Testis (tissue), 3 donors: Measurements from ENCODE around the gene CLMN. TPM values are rescaled to one million over a fixed set of nuclear protein-coding genes. Genes with fewer than 3 reads are reported as not detected.
A peak's percentile ranks its signal among the peaks of the same experiment; 100 is the strongest.

ENCODE experiments used
- DNase-seq: peaks from one replicate; pipeline ENCODE4 v3.0.0-alpha.2; 2019
- H3K27ac ChIP-seq, 2 donors: fragments of 200-600 bp; sonication (generic); one replicate each; pipeline ENCODE4 v1.5.1; 2019
- H3K27me3 ChIP-seq: fragments of 200-600 bp; sonication (generic); one replicate; pipeline ENCODE4 v1.5.1; 2019
- H3K36me3 ChIP-seq: fragments of 200-600 bp; sonication (generic); one replicate; pipeline ENCODE4 v1.5.1; 2017; ENCODE audit warnings: low read depth; ENCODE audit errors: missing control alignments
- H3K4me1 ChIP-seq: fragments of 200-600 bp; sonication (generic); one replicate; pipeline ENCODE4 v1.5.1; 2019
- H3K4me3 ChIP-seq, 2 donors: fragments of 200-600 bp; sonication (generic); one replicate each; pipeline ENCODE4 v1.5.1; 2017 to 2019
- H3K9me3 ChIP-seq: fragments of 200-600 bp; sonication (generic); one replicate; pipeline ENCODE4 v1.5.1; 2017
- POLR2A ChIP-seq: fragments of 450-650 bp; IDR thresholded peaks from one replicate; pipeline ENCODE4 v1.6.1; 2017; ENCODE audit warnings: antibody characterized with exemption, mild to moderate bottlenecking, moderate library complexity
- WGBS, 2 donors: methylation state at CpG; one replicate each; pipeline ENCODE4 v1.1.5; 2018; 5-methylcytosine and 5-hydroxymethylcytosine counted together
- intact Hi-C: fragments of 100-400 bp; cut with DNase I; formaldehyde crosslinking; loops from one replicate; pipeline ENCODE4 v1.15.1; 2023; ENCODE audit warnings: low total_unique reads
- polyA plus RNA-seq: library from polyadenylated mRNA; stranded (reverse); fragments of 350-450 nt; fragmentation: Illumina TruSeq; extraction: RNeasy Lipid Tissue Mini Kit (QIAGEN cat#74804); gene quantifications from one replicate; pipeline ENCODE4 v1.2.3, GENCODE V29; 2014; ENCODE audit warnings: low read depth, low replicate concordance; ENCODE audit not compliant: insufficient read depth
- total RNA-seq, 2 donors: library from RNA; depleted of rRNA; stranded (reverse); fragments of >200 nt; gene quantifications; one replicate each; pipeline ENCODE4 v1.2.3, GENCODE V29; 2016
- TF ChIP-seq, protein P1 (sequence below), 3 experiments: fragments of 450-650 bp in 2 of 3; fragments of 200-600 bp in 1 of 3; sonication (generic) in 1 of 3; IDR thresholded peaks; one replicate each; pipeline ENCODE4 v1.5.1; 2016 to 2019; ENCODE audit warnings: antibody characterized with exemption in 3 of 3, mild to moderate bottlenecking in 2 of 3, moderate library complexity in 1 of 3

CLMN gene
- total and polyA plus RNA-seq, 3 donors from 2014 or later, result 35.9 to 134 (median 68.0) TPM

DNA sequence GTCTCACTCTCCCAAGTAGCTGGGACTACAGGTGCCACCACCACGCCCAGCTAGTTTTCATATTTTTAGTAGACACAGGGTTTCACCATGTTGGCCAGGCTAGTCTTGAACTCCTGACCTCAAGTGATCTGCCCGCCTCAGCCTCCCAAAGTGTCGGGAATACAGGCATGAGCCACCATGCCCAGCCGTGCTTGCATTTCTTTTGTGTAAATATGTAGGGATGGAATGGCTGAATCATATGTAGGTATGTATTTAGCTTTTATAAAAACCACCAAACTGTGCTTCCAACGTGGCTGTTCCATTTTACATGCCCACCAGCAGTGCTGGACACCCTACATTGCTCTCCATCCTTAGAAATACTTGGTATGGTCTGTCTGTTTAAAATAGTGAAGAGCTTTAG is 32.8 kb upstream of the CLMN start:
- Histone ChIP-seq H3K4me1 (no peaks in the 10 kb centered on the region), H3K36me3 (no peaks in the 10 kb centered on the region), H3K4me3 (no peak overlapping the region), H3K27me3 (no peaks in the 10 kb centered on the region), H3K27ac (no peak overlapping the region), H3K9me3 (no peaks in the 10 kb centered on the region)
- intact Hi-C loops, result no loop called here
- DNase-seq, result peak; percentile 6
- TF ChIP-seq, protein P1, sequence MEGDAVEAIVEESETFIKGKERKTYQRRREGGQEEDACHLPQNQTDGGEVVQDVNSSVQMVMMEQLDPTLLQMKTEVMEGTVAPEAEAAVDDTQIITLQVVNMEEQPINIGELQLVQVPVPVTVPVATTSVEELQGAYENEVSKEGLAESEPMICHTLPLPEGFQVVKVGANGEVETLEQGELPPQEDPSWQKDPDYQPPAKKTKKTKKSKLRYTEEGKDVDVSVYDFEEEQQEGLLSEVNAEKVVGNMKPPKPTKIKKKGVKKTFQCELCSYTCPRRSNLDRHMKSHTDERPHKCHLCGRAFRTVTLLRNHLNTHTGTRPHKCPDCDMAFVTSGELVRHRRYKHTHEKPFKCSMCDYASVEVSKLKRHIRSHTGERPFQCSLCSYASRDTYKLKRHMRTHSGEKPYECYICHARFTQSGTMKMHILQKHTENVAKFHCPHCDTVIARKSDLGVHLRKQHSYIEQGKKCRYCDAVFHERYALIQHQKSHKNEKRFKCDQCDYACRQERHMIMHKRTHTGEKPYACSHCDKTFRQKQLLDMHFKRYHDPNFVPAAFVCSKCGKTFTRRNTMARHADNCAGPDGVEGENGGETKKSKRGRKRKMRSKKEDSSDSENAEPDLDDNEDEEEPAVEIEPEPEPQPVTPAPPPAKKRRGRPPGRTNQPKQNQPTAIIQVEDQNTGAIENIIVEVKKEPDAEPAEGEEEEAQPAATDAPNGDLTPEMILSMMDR (IDR thresholded peaks at IDR 0.05), result no peak
- TF ChIP-seq POLR2A, result no peak
- 84 to 93% methylated on average over 5 of the region's 5 CpGs for WGBS, 2 donors

- no peaks in the 10 kb centered on the region for H3K9me3 ChIP-seq
- 83 to 96% methylated on average over 6 of the region's 6 CpGs for WGBS, 2 donors
- no peak for TF ChIP-seq POLR2A
- TF ChIP-seq, protein P1 (IDR thresholded peaks at IDR 0.05), result no peak
- H3K27ac ChIP-seq, result no peak overlapping the region
- no peak for DNase-seq
- no peaks in the 10 kb centered on the region for H3K36me3 ChIP-seq
- intact Hi-C loops, result no loop called here
- no peak overlapping the region for H3K4me3 ChIP-seq
- H3K4me1 ChIP-seq, result no peaks in the 10 kb centered on the region
- H3K27me3 ChIP-seq, result no peaks in the 10 kb centered on the region
Observed at GRCh38 chr14:95349241-95349640, 29.5 kb upstream of the CLMN start.

GRCh38 chr14:95348395-95349080 is 28.8 kb upstream of the CLMN start:
- DNase-seq, result no peak
- Histone ChIP-seq H3K27ac (no peak overlapping the region), H3K36me3 (no peaks in the 10 kb centered on the region), H3K9me3 (no peaks in the 10 kb centered on the region), H3K27me3 (no peaks in the 10 kb centered on the region), H3K4me3 (no peak overlapping the region), H3K4me1 (no peaks in the 10 kb centered on the region)
- WGBS, 2 donors, result 92% methylated on average over 8 to 10 of the region's 10 CpGs
- intact Hi-C loops, result no loop called here
- TF ChIP-seq POLR2A, result no peak
- TF ChIP-seq, protein P1 (IDR thresholded peaks at IDR 0.05), result no peak

- intact Hi-C loops, result no loop called here
- no peaks in the 10 kb centered on the region for H3K9me3 ChIP-seq
- H3K27me3 ChIP-seq, result no peaks in the 10 kb centered on the region
- WGBS, 2 donors, result 92 to 100% methylated on average over 1 of the region's 1 CpG
- H3K4me1 ChIP-seq, result no peaks in the 10 kb centered on the region
- H3K27ac ChIP-seq, result no peak overlapping the region
- no peak for TF ChIP-seq POLR2A
- TF ChIP-seq, protein P1 (IDR thresholded peaks at IDR 0.05), result no peak
- DNase-seq, result no peak
- H3K36me3 ChIP-seq, result no peaks in the 10 kb centered on the region
- no peak overlapping the region for H3K4me3 ChIP-seq
Observed at GRCh38 chr14:95346820-95347219, 27.1 kb upstream of the CLMN start.

DNA sequence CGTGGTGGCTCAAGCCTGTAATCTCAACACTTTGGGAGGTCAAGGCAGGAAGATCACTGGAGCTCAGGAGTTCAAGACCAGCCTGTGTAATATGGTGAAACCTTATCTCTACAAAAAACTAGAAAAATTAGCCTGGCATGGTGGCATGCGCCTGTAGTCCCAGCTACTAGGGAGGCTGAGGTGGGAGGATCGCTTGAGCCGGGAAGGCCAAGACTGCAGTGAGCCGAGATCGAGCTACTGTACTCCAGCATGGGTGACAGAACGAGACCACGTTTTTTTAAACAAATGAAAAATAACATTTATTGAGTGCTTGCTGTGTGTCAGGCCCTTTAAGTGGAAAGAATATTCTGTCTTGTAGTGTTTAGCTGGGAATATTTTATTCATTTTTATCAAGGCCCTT is 26.6 kb upstream of the CLMN start:
- Histone ChIP-seq H3K9me3 (no peaks in the 10 kb centered on the region), H3K27me3 (no peaks in the 10 kb centered on the region), H3K27ac (no peak overlapping the region), H3K36me3 (no peaks in the 10 kb centered on the region), H3K4me3 (no peak overlapping the region), H3K4me1 (no peaks in the 10 kb centered on the region)
- TF ChIP-seq, protein P1 (IDR thresholded peaks at IDR 0.05), result no peak
- no peak for TF ChIP-seq POLR2A
- 87% methylated on average over 8 of the region's 8 CpGs for WGBS, 2 donors
- DNase-seq, result no peak
- intact Hi-C loops, result no loop called here
